Muscle of arm (tissue), 12 donors: ENCODE results near the gene PHLDA1. TPM values are rescaled to one million over a fixed set of nuclear protein-coding genes. Genes with fewer than 3 reads are reported as not detected.
"Not testable (repeated sequence)": the region's sequence is repeated elsewhere in the genome, so short reads cannot be mapped to it uniquely, and the experiment has no call there.

Experiments used
- DNase-seq: peaks from one replicate; pipeline ENCODE4 v3.0.0-alpha.2; 2013
- polyA plus RNA-seq, 12 donors: library from polyadenylated mRNA; unstranded; fragments of 120-200 nt; gene quantifications; one replicate each; pipeline ENCODE4 v1.2.1, GENCODE V29; 2013; ENCODE audit not compliant: insufficient read length in 12 of 12

Gene PHLDA1
- polyA plus RNA-seq, 12 donors, result 17.8 to 34.9 (median 24.3) TPM; not detected in 1

DNA sequence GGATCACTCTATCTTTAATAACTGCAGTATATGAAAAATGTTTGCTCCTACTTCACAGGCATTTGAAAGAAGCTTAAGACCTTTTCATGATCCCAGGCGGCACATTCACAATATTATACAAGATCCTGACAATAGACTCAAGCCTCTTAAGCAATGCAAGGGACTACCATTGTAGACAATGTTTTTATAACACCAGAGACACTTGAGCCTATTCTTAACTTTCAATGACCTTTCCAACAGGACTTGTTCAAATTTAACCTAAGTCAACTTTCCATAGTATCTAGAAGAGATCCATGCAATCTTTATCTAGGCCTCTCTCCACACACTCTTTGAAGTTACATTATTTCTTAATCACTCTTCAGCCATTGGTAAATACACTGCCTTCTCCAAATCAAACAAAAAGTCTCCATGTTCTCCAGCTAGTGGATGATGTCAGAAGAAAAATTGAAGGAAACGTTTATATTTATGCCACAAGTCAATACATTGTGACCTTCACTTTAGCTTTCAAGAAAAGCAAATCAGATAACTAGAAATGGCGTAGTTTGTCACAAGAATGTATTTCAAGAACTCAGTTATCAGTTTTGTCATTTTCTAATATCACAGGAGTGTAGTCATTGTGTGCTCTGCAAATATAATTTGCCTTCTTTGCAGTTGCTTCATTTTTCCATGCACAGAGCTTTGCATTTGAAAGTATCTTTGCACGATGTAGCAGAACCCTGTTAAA, 41.2 kb downstream of the PHLDA1 start:
- no peak for DNase-seq

DNA sequence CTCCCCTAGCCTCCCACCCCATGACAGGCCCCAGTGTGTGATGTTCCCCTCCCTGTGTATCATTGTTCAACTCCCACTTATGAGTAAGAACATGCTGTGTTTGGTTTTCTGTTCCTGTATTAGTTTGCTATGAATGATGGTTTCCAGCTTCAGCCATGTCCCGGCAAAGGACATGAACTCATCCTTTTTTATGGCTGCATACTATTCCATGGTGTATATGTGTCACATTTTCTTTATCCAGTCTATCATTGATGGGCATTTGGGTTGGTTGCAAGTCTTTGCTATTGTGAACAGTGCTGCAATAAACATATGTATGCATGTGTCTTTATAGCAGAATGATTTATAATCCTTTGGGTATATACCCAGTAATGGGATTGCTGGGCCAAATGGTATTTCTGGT, 43.9 kb downstream of the PHLDA1 start:
- not testable (repeated sequence) for DNase-seq

GRCh38 chr12:75986001-75986746, 45.4 kb downstream of the PHLDA1 start:
- no peak for DNase-seq

- no peak for DNase-seq
Measured at GRCh38 chr12:75985566-75985965, 46.0 kb downstream of the PHLDA1 start.

DNA sequence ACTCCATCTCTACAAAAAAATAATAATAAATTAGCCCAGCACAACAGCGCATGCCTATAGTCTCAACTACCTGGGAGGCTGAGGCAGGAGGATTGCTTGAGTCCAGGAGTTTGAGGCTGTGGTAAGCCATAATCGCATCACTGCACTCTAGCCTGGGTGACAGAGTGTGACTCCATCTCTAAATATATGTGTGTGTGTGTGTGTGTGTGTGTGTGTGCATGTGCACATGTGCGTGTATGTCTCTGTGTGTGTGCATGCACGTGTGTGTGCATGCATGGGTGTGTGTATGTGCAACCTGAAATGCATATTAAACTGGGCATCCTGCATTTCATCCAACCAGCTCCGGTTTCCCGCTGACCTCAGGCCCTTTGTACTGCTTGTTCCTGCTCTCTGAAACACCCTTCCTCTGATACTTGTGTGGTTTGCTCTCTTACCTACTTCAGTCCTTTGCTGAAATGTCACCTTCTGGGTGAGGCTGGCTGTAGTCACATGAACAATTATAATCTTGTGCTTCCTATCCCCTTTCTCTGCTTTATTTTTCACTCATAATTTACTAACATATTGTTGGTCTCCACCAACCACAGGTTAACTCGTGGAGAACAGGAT, 46.9 kb downstream of the PHLDA1 start:
- DNase-seq, result no peak

DNA sequence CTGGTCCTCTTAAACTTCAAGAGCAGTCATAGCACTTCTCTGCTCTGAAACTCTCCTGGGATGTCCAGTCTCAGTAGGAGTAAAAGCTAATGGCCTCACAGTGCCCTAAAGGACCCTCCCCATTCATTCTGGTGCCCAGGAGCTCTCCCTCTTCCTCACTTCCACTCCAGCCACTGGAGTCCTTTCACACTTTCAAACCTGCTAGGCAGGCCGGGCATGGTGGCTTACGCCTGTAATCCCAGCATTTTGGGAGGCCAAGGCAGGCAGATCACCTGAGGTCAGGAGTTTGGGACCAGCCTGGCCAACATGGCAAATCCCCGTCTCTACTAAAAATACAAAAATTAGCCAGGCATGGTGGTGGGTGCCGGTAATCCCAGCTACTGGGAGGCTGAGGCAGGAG, 47.7 kb downstream of the PHLDA1 start:
- not testable (repeated sequence) for DNase-seq

DNA sequence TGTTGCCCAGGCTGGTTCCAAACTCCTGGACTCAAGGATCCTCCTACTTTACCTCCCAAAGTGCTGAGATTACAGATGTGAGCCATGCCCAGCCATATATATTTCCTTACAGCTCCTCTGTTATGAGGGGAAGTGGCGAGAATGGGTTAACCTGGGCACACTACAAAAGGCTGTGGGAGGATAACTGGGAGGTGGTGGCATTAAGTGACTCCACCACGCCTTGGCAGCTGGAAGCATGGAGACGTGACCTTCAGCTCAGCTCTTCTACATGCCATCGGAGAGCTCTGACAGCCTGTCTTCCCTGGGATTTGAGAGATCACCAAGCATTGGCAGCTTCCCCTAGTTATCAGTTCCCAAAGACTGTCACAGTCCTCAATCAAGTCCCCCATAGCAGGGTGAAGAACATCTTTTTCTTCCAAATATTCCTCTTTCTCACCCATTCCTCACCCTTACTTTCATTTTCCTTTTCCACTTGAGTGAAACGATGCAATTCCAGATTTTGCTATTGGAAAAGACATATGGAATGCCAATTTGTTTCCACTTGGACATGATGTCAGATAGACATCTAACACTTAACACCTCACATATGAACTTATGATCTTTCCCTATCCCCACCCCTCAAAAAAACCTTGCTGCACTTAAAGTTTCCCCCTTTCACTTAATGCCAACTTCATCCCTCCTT, 48.5 kb downstream of the PHLDA1 start:
- DNase-seq, result no peak

DNA sequence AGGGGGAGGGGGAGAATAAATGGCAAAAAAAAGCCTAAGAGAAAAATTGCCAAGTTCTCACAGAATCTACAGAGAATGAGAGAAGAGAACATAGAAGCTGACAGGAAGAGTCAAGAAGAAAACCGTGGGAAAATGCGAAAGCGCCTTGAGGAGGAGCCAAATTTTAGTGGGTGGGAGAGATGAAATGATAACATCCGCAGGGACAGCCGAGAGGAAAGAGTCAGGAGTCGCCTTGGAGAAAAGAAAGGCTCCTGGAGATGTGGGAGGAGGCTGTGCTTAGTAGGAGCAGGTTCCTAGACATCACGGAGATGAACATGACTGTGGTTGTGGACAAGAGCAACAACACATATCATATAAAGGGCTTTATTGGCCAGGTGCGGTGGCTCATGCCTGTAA, 49.4 kb downstream of the PHLDA1 start:
- no peak for DNase-seq

DNA sequence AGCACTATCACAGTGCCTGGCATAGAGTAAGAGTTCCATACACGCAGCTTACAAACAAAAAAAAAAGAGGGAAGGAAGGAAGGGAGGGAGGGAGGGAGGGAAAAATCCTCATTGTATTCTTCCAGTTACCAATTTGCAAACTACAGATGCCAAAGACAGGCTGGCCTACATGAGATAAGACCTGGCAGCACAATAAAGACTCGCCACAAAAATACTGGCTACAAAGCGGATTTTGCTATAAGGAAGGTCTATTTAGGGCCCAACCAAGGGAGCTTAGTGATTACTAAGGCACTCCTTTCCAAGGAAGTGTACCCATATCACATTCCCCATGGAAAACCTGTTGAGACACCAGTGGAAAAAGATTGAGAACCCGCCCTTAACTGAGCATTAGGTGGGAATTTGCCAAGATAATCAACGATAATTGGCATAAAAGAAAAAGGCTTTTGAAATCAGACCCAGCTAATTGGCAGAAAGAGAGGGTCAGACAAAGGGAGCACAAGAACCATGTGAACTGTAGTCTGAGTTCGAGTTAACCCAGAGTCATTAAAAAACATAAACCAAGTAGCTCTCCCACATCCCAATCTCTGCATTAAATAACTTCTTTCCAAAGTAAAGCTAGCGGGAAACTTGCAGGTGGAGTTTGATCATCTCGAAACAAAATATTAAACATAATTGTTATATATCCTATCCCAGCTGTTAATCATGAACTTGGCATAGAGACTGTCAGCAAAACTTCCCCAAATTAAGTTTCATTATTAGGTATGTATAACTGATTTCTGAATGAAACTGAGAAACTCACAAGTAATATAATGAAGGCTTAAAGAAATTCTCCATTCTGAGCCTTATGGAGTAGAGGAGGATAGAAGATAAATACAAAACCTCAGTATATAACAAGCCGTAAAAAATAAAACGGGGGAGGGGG, 50.1 kb downstream of the PHLDA1 start:
- no peak for DNase-seq

DNA sequence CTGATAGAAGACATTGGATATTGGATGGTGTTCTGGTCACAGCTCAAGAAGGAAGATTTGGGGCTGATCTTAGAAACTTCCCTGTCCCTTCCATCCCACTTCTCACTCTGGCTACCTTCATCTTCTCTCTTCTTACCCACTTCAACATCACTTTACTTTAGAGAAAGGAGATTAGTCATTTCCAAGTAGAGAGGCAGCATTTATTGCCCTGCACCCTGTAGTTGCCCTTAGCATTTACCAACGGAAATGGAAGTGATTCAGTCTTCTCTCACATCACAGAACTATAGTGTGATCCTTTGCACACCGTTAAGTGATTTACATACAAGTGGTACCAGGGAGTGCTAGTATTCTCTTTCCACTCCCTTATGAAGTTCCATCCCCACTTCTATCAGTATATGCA, 52.4 kb downstream of the PHLDA1 start:
- DNase-seq, result no peak

DNA sequence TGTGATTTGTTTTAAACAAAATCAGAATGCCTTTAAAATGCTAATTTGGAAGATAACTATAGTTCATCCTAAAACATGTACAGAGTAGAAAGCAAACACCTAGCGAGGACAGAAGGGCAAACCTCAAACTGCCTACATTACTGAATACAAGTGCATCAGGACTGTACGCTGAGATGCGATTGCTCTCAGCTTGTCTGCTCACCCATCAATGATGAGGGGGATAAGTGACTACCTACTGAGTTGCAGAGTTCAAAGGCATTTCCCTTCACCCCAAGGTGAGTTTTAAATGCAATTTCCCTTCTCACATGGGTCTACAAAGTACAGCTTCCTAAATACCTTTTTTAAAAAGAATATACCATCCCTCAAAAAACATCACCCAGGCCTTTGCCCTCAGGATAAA, 52.9 kb downstream of the PHLDA1 start:
- no peak for DNase-seq

DNA sequence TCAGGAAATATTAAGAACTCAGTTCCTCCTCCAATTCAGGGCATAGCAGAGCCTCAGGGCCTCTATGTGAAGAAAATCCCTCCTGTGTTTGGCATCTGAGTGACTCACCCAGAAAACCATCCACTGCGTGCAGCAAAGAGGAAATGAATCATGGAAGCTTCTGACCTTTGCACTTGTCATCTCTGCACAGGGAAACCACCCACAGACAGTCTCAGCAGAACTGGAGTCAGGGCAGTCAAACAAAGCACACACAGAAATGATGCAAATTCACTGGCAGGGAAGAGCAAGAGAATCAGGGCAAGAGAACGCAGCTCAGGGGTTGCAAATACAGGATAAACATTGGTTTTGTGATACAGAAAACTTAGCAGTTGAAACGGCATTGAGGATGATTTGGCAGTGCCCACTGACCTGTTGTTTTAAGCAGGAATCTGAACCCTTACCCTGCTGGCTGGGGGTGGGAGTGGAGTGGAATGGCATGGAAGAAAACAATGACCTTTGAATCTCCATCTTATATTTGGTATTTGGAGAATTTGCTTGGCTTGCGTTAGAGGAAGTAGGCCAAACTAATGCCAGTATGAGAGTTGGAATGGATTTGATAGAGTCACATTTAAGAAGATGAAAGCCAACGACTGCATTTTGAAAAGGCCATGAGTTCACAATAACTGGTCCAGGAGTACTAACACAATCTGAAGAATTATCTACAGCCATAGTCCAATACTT, 53.5 kb downstream of the PHLDA1 start:
- DNase-seq, result peak; percentile 57

DNA sequence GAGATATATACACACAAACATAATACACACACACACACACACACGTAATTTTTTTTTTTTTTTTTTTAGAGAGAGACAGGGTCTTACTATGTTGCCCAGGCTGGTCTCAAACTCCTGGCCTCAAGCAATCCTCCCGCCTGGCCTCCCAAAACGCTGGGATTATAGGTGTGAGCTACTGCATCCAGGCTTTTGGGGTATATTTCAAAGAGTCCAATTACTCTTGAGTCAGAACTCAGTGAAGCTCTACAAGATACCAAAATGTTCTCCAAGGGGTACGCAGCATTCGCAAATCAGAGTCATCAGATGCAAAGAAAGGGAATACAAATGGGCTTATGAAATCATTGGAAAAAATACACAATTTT, 54.0 kb downstream of the PHLDA1 start:
- DNase-seq, result no peak

DNA sequence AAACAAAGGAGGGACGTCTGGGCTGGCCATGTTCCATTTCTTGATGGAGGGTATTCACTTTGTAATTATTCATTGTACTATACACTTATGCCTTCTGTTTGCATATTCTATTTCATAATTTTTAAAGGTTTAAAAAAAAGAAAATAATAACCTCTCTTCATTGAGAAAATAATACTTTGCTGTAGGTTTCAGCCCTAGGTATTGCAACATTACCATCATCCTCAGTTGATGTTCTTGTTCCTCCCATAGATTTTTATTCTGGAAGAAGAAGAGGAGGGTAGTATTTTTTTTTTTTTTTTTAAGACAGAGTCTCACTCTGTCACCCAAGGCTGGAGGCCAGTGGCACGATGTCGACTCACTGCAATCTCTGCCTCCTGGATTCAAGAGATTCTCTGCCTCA, 54.7 kb downstream of the PHLDA1 start:
- DNase-seq, result no peak

DNA sequence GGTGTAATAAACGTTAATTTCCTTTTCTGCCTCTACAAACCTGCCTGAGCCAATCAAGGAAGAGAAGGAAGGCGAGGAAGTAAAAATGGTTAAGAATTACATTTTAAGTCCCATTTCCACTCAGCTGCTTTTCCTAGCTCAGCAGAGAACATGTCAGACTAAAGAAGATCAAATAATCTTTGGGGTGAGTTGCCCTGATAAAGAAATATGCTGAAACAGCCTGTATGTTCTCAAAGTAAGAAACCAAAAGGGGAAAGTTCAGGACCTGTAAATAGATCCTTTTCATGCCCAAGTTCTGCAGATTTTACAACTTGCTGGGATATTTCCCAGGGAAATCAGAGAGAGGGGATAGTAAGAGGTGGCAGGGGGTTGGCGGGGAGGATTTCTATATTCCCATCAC, 55.5 kb downstream of the PHLDA1 start:
- no peak for DNase-seq

DNA sequence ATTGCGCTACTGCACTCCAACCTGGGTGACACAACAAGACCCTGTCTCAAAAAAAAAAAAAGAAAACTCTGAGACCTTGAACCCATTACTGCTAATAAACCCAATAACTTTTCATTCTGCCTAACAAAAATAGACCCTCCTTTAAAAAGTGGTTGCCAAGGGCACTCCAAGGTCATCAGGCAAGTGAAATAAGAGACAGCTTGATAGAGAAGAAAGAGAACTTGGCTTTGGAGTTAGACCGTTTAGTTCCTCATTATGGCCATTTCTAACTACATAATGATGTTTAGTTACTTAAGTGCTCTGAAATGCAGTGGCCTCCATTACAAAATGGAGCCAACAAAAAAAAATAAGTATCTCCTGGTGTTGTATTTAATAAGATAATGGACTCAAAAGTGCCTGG, 55.9 kb downstream of the PHLDA1 start:
- no peak for DNase-seq
